IMR-90 (cell line): Measurements from ENCODE around the gene PARD3. TPM values are rescaled to one million over a fixed set of nuclear protein-coding genes. Genes with fewer than 3 reads are reported as not detected.

Experiments
- ATAC-seq: fragments of 200-7000 bp; cut with Tn5 transposase; 2 replicates; pipeline ENCODE4 v1.9.1; 2020; ENCODE audit warnings: low read depth, mild to moderate bottlenecking, moderate library complexity
- BruUV-seq: library from RNA; stranded (reverse); fragments of 400-500 nt; replicated peaks from 2 replicates; lab custom pipeline; 2021; lab: Mats Ljungman, UMichigan
- CTCF ChIA-PET: fragments of 300-600 bp; formaldehyde crosslinking; extraction: SDS; loops from one replicate; lab custom pipeline; 2021; ENCODE audit warnings: antibody characterized with exemption; lab: Yijun Ruan, JAX
- POLR2A ChIA-PET: fragments of 300-600 bp; sonication (Branson Sonifier 250); formaldehyde crosslinking; loops from one replicate; lab custom pipeline; 2022; ENCODE audit warnings: antibody characterized with exemption; ENCODE audit not compliant: unreplicated experiment; lab: Charles Lee
- DNase-seq: peaks from one replicate; pipeline ENCODE4 v3.0.0; 2013
- H2AFZ ChIP-seq: replicated peaks from 2 replicates; pipeline ENCODE3; 2013; ENCODE audit warnings: low read length, mild to moderate bottlenecking; ENCODE audit not compliant: poor library complexity
- H2AK5ac ChIP-seq: 2 replicates; pipeline ENCODE4 v1.6.1; 2013; ENCODE audit warnings: low read depth, low read length, inconsistent platforms
- H2AK9ac ChIP-seq: replicated peaks from 2 replicates; pipeline ENCODE3; 2013; ENCODE audit warnings: mild to moderate bottlenecking, low read depth, low read length, moderate library complexity; ENCODE audit not compliant: poor library complexity
- H2BK120ac ChIP-seq: 2 replicates; pipeline ENCODE4 v1.6.1; 2013; ENCODE audit warnings: low read depth, low read length, inconsistent platforms
- H2BK15ac ChIP-seq: 3 replicates; pipeline ENCODE4 v1.6.1; 2013; ENCODE audit warnings: low read depth, low read length, inconsistent platforms
- H2BK20ac ChIP-seq: 2 replicates; pipeline ENCODE4 v1.6.1; 2013; ENCODE audit warnings: low read depth, mild to moderate bottlenecking, inconsistent platforms, low read length, moderate library complexity
- H2BK5ac ChIP-seq: 2 replicates; pipeline ENCODE4 v1.6.1; 2013; ENCODE audit warnings: mild to moderate bottlenecking, low read depth, low read length, inconsistent platforms; ENCODE audit not compliant: poor library complexity, severe bottlenecking
- H3K14ac ChIP-seq: replicated peaks from 2 replicates; pipeline ENCODE4 v1.6.1; 2013; ENCODE audit warnings: low read depth, low read length, inconsistent platforms
- H3K18ac ChIP-seq: 2 replicates; pipeline ENCODE4 v1.6.1; 2013; ENCODE audit warnings: low read depth, low read length, control low read depth
- H3K23ac ChIP-seq: 2 replicates; pipeline ENCODE4 v1.6.1; 2013; ENCODE audit warnings: low read depth, low read length, inconsistent platforms
- H3K27ac ChIP-seq: 2 replicates; pipeline ENCODE4 v1.5.1; 2013; ENCODE audit warnings: mild to moderate bottlenecking, control low read depth, low read length; ENCODE audit not compliant: insufficient read depth
- H3K27me3 ChIP-seq: 2 replicates; pipeline ENCODE4 v1.6.1; 2013; ENCODE audit warnings: low read length; ENCODE audit not compliant: control insufficient read depth, insufficient read depth
- H3K36me3 ChIP-seq: 2 replicates; pipeline ENCODE4 v1.6.1; 2013; ENCODE audit warnings: low read length, mixed read lengths; ENCODE audit not compliant: control insufficient read depth, insufficient read depth
- H3K4ac ChIP-seq: 2 replicates; pipeline ENCODE4 v1.6.1; 2013; ENCODE audit warnings: low read depth, low read length, inconsistent platforms
- H3K4me1 ChIP-seq: 2 replicates; pipeline ENCODE4 v1.6.1; 2013; ENCODE audit warnings: low read length, mixed read lengths; ENCODE audit not compliant: control insufficient read depth, insufficient read depth
- H3K4me2 ChIP-seq: 2 replicates; pipeline ENCODE4 v1.6.1; 2013; ENCODE audit warnings: low read depth, mild to moderate bottlenecking, control low read depth, low read length, moderate library complexity
- H3K4me3 ChIP-seq: 2 replicates; pipeline ENCODE4 v1.5.1; 2013; ENCODE audit warnings: low read depth, mild to moderate bottlenecking, control low read depth, low read length, moderate library complexity; ENCODE audit not compliant: insufficient read depth
- H3K56ac ChIP-seq: 2 replicates; pipeline ENCODE4 v1.6.1; 2013; ENCODE audit warnings: low read length, inconsistent platforms; ENCODE audit not compliant: insufficient read depth; ENCODE audit errors: extremely low read depth
- H3K79me1 ChIP-seq, 2 experiments: 2 replicates each; pipeline ENCODE4 v1.6.1; 2013; ENCODE audit warnings: low read length in 2 of 2, inconsistent platforms in 1 of 2, low read depth in 1 of 2
- H3K9ac ChIP-seq: 2 replicates; pipeline ENCODE4 v1.6.1; 2013; ENCODE audit warnings: low read depth, low read length, control low read depth
- H3K9me1 ChIP-seq: 2 replicates; pipeline ENCODE4 v1.6.1; 2013; ENCODE audit warnings: low read length, inconsistent platforms; ENCODE audit not compliant: insufficient read depth
- H3K9me3 ChIP-seq: 2 replicates; pipeline ENCODE4 v1.6.1; 2013; ENCODE audit warnings: low read length; ENCODE audit not compliant: control insufficient read depth, insufficient read depth
- H4K20me1 ChIP-seq: 2 replicates; pipeline ENCODE4 v1.6.1; 2013; ENCODE audit warnings: low read length, inconsistent platforms; ENCODE audit not compliant: insufficient read depth
- H4K5ac ChIP-seq: 2 replicates; pipeline ENCODE4 v1.6.1; 2013; ENCODE audit warnings: mild to moderate bottlenecking, low read depth, low read length, control low read depth
- H4K8ac ChIP-seq, 2 experiments: 2 replicates each; pipeline ENCODE4 v1.6.1; 2013; ENCODE audit warnings: low read depth in 2 of 2, low read length in 2 of 2, control low read depth in 1 of 2, inconsistent platforms in 1 of 2
- H4K91ac ChIP-seq: 2 replicates; pipeline ENCODE4 v1.6.1; 2013; ENCODE audit warnings: low read depth, low read length, inconsistent platforms; ENCODE audit not compliant: insufficient read depth
- CEBPB ChIP-seq: IDR thresholded peaks from 2 replicates; pipeline ENCODE4 v1.6.1; 2012; ENCODE audit warnings: low read depth, low read length, improper control_type of control experiment
- CTCF ChIP-seq: conservative IDR thresholded peaks from 2 replicates; pipeline ENCODE4 v1.5.1; 2012; ENCODE audit warnings: mild to moderate bottlenecking, low read depth, low read length, improper control_type of control experiment
- ELK1 ChIP-seq: fragments of 150-350 bp; IDR thresholded peaks from 2 replicates; pipeline ENCODE4 v1.6.1; 2016; ENCODE audit warnings: low read depth, mild to moderate bottlenecking, low read length, moderate library complexity, borderline replicate concordance
- FOS ChIP-seq: fragments of 150-350 bp; IDR thresholded peaks from 2 replicates; pipeline ENCODE4 v1.6.1; 2016; ENCODE audit warnings: low read depth, low read length
- MAZ ChIP-seq: IDR thresholded peaks from 2 replicates; pipeline ENCODE4 v1.6.1; 2012; ENCODE audit warnings: low read depth, mild to moderate bottlenecking, low read length, improper control_type of control experiment, moderate library complexity, borderline replicate concordance
- NFE2L2 ChIP-seq: fragments of 150-350 bp; IDR thresholded peaks from 2 replicates; pipeline ENCODE4 v1.6.1; 2016; ENCODE audit warnings: low read depth, mild to moderate bottlenecking, low read length
- POLR2A ChIP-seq: IDR thresholded peaks from 2 replicates; pipeline ENCODE4 v1.6.1; 2012; ENCODE audit warnings: mild to moderate bottlenecking, low read depth, low read length
- SMC3 ChIP-seq: fragments of 150-350 bp; IDR thresholded peaks from 2 replicates; pipeline ENCODE4 v1.6.1; 2016; ENCODE audit warnings: low read depth, mild to moderate bottlenecking, antibody characterized with exemption, low read length, moderate library complexity
- USF2 ChIP-seq: fragments of 150-350 bp; IDR thresholded peaks from 2 replicates; pipeline ENCODE4 v1.6.1; 2017; ENCODE audit warnings: mild to moderate bottlenecking, antibody characterized with exemption, low read length, low read depth
- WGBS, 2 experiments: methylation state at CpG; one replicate each; pipeline versions ENCODE4 v1.1.5 to v1.1.7; 2013; ENCODE audit warnings: missing lambda C conversion rate in 2 of 2; ENCODE audit not compliant: insufficient read length in 1 of 2; ENCODE audit errors: extremely low coverage in 2 of 2; 5-methylcytosine and 5-hydroxymethylcytosine counted together
- dilution Hi-C: fragments of 300-500 bp; cut with HindIII; formaldehyde crosslinking; loops from one replicate; pipeline ENCODE4 v1.14.3; 2018; ENCODE audit warnings: low sequenced_read_pairs; ENCODE audit not compliant: unreplicated experiment
- in situ Hi-C: fragments of 300-500 bp; cut with MboI; formaldehyde crosslinking; loops from 3 replicates; pipeline ENCODE4 v1.14.3; 2019; ENCODE audit warnings: low sequenced_read_pairs, inconsistent platforms, mixed read lengths
- intact Hi-C: fragments of 100-400 bp; cut with micrococcal nuclease; formaldehyde crosslinking; loops from 2 replicates; pipeline ENCODE4 v1.10.0; 2022
- polyA plus RNA-seq, 3 experiments: library from polyadenylated mRNA; depleted of rRNA; stranded (reverse); fragments of >200 nt; gene quantifications; 2 replicates each; pipeline ENCODE4 v1.2.3, GENCODE V29; 2012; ENCODE audit warnings: low replicate concordance in 1 of 3
- total RNA-seq: library from RNA; depleted of rRNA; stranded (reverse); fragments of >200 nt; gene quantifications from 2 replicates; pipeline ENCODE4 v1.2.3, GENCODE V29; 2012

Gene PARD3
- total and polyA plus RNA-seq, 2 of the 4 experiments (the other 2 are of a cell fraction): 14.6 to 37.5 TPM

GRCh38 chr10:34190580-34190979 lies 624.5 kb downstream of the PARD3 start:
- no peak overlapping the region for H4K91ac ChIP-seq
- no peak overlapping the region for H3K9ac ChIP-seq
- no peak for DNase-seq
- no peak overlapping the region for H2BK5ac ChIP-seq
- H4K5ac ChIP-seq: no peak overlapping the region
- H4K8ac ChIP-seq: no peak overlapping the region
- no peak overlapping the region for H3K56ac ChIP-seq
- H3K14ac ChIP-seq: no peak overlapping the region
- ATAC-seq: no peak
- in situ Hi-C loops: no loop called here
- no peaks in the 10 kb centered on the region for H3K9me1 ChIP-seq
- H3K79me1 ChIP-seq: no peaks in the 10 kb centered on the region
- no peak overlapping the region for H3K27ac ChIP-seq
- no peak overlapping the region for H3K23ac ChIP-seq
- TF ChIP-seq ELK1: no peak
- TF ChIP-seq NFE2L2: no peak
- TF ChIP-seq POLR2A: no peak
- TF ChIP-seq SMC3: no peak
- TF ChIP-seq FOS: no peak
- no peak for TF ChIP-seq CTCF
- no peak for TF ChIP-seq CEBPB
- TF ChIP-seq USF2: no peak
- no peak for TF ChIP-seq MAZ
- POLR2A ChIA-PET: no interaction called here
- 87% methylated on average over 5 of the region's 7 CpGs; no CpG with 5 or more reads in 1 of the 2 experiments for WGBS, 2 experiments
- no peak overlapping the region for H3K4me3 ChIP-seq
- intact Hi-C loops: loop anchor here (10.0 kb wide), 1 partner anchor 1124 kb away; no protein-coding TSS in a partner anchor
- CTCF ChIA-PET: no interaction called here
- H3K18ac ChIP-seq: no peak overlapping the region
- H3K36me3 ChIP-seq: no peaks in the 10 kb centered on the region
- H3K27me3 ChIP-seq: peaks cover 2% of the 10 kb centered on the region; the same call in 1 of the 2 replicates
- H3K4me1 ChIP-seq: peaks cover 5% of the 10 kb centered on the region
- H3K4ac ChIP-seq: no peak overlapping the region
- H3K4me2 ChIP-seq: no peak overlapping the region
- no peak overlapping the region for H2AK5ac ChIP-seq
- H2AK9ac ChIP-seq: no peak overlapping the region
- no peak overlapping the region for H2BK20ac ChIP-seq
- no peaks in the 10 kb centered on the region for H4K20me1 ChIP-seq
- H3K9me3 ChIP-seq: no peaks in the 10 kb centered on the region
- H2BK15ac ChIP-seq: no peak overlapping the region
- H2BK120ac ChIP-seq: no peak overlapping the region
- dilution Hi-C loops: no loop called here
- BruUV-seq: no TSS peak
- H2AFZ ChIP-seq: no peak overlapping the region
